AG09309 (cell line): ENCODE results near the gene LGI4.
"Not testable (repeated sequence)": the region's sequence is repeated elsewhere in the genome, so short reads cannot be mapped to it uniquely, and the experiment has no call there.

Experiments
- DNase-seq: peaks from one replicate; pipeline ENCODE4 v3.0.0-alpha.2; 2010; ENCODE audit warnings: low read depth
- H3K4me3 ChIP-seq: 2 replicates; pipeline ENCODE4 v1.5.1; 2011; ENCODE audit warnings: mild to moderate bottlenecking, low read depth, low read length, moderate library complexity; ENCODE audit not compliant: control insufficient read depth
- TF ChIP-seq, protein P1 (sequence below): IDR thresholded peaks from 2 replicates; pipeline ENCODE4 v1.5.1; 2011; ENCODE audit warnings: mild to moderate bottlenecking, low read depth, low read length, inconsistent platforms; ENCODE audit not compliant: insufficient read depth, control insufficient read depth; ENCODE audit errors: missing control alignments

Gene LGI4

DNA sequence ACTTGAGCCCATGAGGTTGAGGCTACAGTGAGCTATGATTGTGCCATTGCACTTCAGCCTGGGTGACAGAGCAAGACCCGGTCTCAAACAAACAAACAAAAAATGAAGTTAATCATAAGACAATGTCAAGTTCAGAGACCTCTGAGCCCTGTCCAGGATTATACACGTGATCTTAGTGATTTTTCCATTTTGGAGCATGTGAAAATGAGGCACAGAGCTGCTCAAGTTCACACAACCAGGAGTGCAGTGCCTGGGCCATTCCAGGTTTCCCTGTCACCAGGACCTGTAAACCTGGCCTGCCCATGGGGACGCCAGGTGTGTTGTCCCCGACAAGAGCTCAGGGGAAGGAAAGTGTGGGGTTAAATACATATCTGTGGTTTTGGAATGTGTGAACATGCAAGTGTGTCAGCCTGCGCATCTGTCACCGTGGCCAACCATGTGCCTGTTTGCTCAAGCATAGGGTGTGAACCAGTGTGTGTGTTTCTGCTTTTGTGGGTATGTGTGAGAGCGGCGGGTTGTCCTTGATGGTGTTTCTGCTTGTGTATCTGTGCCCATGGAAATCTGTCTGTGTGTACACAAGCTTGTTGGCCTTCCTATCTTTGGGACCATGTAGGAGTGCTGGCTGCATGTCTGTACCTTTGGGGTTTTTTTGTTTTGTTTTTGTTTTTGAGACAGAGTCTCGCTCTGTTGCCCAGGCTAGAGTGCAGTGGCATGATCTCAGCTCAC lies 2.3 kb upstream of the LGI4 start:
- no peak overlapping the region for H3K4me3 ChIP-seq
- DNase-seq, result no peak

DNA sequence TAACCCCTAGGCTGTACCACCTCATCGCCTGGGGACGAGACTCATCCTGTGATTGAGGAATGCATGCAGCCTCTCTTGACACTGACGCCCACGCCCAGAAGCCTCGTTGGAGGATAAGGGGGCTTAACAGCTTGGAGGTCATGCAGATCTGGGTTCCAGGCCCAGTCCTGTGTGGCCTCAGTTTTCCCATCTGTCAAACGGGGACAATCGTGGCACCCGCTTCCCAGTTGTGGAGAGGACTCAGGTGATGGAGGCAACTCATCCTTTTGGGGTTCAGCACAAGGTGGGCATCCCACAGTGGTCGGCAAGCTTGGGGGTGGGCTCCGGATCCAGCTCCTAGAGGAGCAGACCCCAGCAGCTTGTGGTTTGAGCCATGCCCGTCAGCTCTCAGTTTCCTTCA lies 1.4 kb upstream of the LGI4 start:
- TF ChIP-seq, protein P1, sequence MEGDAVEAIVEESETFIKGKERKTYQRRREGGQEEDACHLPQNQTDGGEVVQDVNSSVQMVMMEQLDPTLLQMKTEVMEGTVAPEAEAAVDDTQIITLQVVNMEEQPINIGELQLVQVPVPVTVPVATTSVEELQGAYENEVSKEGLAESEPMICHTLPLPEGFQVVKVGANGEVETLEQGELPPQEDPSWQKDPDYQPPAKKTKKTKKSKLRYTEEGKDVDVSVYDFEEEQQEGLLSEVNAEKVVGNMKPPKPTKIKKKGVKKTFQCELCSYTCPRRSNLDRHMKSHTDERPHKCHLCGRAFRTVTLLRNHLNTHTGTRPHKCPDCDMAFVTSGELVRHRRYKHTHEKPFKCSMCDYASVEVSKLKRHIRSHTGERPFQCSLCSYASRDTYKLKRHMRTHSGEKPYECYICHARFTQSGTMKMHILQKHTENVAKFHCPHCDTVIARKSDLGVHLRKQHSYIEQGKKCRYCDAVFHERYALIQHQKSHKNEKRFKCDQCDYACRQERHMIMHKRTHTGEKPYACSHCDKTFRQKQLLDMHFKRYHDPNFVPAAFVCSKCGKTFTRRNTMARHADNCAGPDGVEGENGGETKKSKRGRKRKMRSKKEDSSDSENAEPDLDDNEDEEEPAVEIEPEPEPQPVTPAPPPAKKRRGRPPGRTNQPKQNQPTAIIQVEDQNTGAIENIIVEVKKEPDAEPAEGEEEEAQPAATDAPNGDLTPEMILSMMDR, result no peak
- no peak overlapping the region for H3K4me3 ChIP-seq
- no peak for DNase-seq

More for the DNA sequence above, 2.3 kb upstream of the LGI4 start:
- TF ChIP-seq, protein P1, result no peak

GRCh38 chr19:35135389-35135909 lies 590 bp upstream of the LGI4 start:
- TF ChIP-seq, protein P1, result peak; percentile 89
- DNase-seq, result no peak
- no peak overlapping the region for H3K4me3 ChIP-seq

DNA sequence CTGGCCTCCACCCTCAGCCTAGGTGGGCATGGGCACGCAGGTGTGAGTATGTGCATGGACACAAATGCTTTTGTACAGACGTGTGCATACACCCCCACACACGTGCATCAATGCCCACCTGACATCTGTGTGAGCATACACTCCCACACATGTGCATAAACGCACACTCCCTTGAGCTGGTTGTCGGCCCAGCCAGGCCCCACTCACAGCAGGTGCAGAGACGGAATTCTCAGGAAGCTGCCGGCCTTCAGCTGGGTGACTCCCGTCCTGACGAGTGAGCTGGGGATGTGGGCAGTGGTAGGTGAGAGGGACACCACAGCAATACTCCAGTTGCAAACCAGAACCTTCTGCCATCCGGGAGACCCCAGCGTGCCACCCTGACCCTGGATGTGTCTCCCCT lies 1.0 kb downstream of the LGI4 start:
- no peak overlapping the region for H3K4me3 ChIP-seq
- TF ChIP-seq, protein P1, result no peak
- DNase-seq, result no peak

DNA sequence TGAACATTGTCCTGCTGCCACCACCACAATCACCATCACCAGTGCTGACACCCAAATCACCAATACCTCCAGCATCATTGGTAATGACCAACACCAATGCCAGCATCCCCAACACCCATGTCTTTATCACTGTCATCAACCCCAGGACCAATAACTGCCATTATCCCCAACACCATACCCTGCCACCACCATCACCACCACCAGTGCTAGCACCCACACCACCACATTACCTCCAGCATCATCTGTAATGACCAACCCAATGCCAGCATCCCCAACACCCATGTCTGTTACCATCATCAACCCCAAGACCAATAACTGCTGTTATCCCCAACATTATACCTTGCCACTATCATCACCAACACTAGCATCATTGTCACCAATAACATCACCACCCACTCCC lies 2.6 kb downstream of the LGI4 start:
- no peak overlapping the region for H3K4me3 ChIP-seq
- TF ChIP-seq, protein P1, result no peak
- DNase-seq, result no peak

DNA sequence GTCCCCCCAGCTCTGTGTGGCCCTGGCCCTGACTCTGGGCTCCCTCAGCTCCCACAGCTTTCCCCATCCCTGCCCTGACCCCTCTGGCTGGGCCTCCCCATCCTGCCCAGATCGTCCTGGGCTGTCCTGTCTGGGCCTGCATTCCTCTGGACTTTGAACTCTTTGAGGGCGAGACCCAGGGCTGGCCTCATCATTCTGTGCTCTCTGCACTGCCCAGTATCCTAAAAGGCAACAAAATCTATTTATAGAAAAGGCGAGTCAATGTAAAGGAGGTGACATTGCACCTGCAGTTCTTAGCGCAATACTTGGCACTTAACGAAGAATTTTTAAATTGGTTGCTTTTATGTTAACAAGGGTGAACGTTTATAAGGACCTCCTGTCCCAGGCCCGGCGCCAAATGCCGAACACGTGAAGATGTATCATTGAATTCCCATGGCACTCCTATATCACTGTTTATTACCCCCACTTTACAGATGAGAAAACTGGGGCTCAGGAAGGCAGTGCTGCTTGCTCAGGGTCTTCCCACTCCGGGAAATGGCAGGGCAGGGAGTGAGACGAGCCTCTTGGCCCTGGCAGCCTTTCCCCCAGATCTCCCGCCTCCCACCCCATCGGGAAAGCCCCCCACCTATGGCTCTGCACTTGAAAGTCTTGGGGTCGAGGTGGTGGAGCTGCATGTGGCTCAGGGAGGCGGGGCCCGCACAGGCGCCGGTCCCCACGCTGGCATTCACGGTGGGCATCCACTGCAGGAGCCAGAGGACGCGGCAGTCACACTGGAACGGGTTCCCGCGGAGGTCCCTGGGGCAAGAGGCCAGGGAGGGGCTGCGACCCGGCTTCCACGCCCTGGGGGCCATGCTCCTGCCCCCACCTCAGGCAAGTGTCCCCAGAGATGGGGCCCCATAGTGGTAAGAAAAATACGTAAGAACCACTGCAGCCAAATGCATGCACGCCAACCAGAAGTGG lies 3.8 kb downstream of the LGI4 start:
- H3K4me3 ChIP-seq, result no peak overlapping the region
- TF ChIP-seq, protein P1, result no peak
- DNase-seq, result no peak

DNA sequence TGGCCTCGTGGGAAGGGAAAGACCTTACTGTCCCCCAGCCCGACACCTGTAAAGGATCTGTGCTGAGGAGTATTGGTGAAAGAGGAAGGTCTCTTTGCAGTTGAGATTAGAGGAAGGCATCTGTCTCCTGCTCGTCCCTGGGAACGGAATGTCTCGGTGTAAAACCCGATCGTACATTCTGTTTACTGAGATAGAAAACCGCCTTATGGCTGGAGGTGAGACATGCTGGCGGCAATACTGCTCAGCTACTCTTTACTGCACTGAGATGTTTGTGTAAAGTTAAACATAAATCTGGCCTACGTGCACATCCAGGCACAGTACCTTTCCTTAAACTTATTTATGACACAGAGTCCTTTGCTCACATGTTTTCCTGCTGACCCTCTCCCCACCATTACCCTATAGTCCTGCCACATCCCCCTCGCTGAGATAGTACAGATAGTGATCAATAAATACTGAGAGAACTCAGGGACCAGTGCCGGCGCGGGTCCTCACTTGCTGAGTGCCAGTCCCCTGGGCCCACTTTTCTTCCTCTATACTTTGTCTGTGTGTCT lies 5.1 kb downstream of the LGI4 start:
- DNase-seq, H3K4me3 ChIP-seq: not testable (repeated sequence)
